ENCODE data around the gene ZYX. TPM values are rescaled to one million over a fixed set of nuclear protein-coding genes. Genes with fewer than 3 reads are reported as not detected.

ZYX gene
- total RNA-seq, 1 experiment from 2014 or later: 179 TPM

GRCh38 chr7:143363016-143363937 is 17.9 kb upstream of the ZYX start:
- ATAC-seq: 0 out of 2 replicates have a peak, but pooled peaks have one; percentile 1
- no peak for DNase-seq (ENCODE audit: low spot score)
- ChIA-PET POLR2A (interaction anchor here (0.6 kb wide), 1 partner anchor 17 kb away, joined by 3 read pairs; no protein-coding TSS in a partner anchor), CTCF (interaction anchor here (1.0 to 1.9 kb wide), 4 partner anchors 17 to 42 kb away, joined by 3 to 7 read pairs (median 6); no protein-coding TSS in a partner anchor)
- peaks cover 25% of the 10 kb centered on the region for H3K4me1 Mint-ChIP-seq
- H3K27me3 Mint-ChIP-seq (ENCODE audit: low read depth): peaks cover 34% of the 10 kb centered on the region
- no peaks in the 10 kb centered on the region for H3K9me3 Mint-ChIP-seq
- peaks cover 9% of the 10 kb centered on the region for H3K36me3 Mint-ChIP-seq
- H3K4me3 Mint-ChIP-seq: peak overlapping the region; percentile 73
- H3K27ac Mint-ChIP-seq: no peak overlapping the region
- 0 out of 2 replicates have a peak, but pooled peaks have one; percentile 3 for TF ChIP-seq NFYB (CRISPR knock-in tag; conservative IDR thresholded peaks at IDR 0.05; ENCODE audit: low read depth)
- no peak for TF ChIP-seq ZNF263 (CRISPR knock-in tag; IDR thresholded peaks at IDR 0.05; ENCODE audit: low read depth)

GRCh38 chr7:143367972-143368371 is 13.2 kb upstream of the ZYX start:
- TF ChIP-seq RORB (CRISPR knock-in tag; IDR thresholded peaks at IDR 0.05) (no peak), ZNF423 (CRISPR knock-in tag; IDR thresholded peaks at IDR 0.05) (0 out of 2 replicates have a peak, but pooled peaks have one; percentile 22)
- CTCF ChIA-PET: interaction anchor here (1.1 to 4.8 kb wide), 4 partner anchors 12 to 64 kb away, joined by 3 to 68 read pairs (median 8); no protein-coding TSS in a partner anchor
- no peaks in the 10 kb centered on the region for H3K36me3 Mint-ChIP-seq
- no peak for DNase-seq (ENCODE audit: low spot score)
- ATAC-seq: no peak
- POLR2A ChIA-PET: interaction anchor here (0.9 to 2.6 kb wide), 2 partner anchors 13 to 20 kb away, joined by 4 to 16 read pairs; partner anchors contain the start of gene ZYX
- no peak overlapping the region for H3K4me3 Mint-ChIP-seq
- H3K27ac Mint-ChIP-seq: no peak overlapping the region
- no peaks in the 10 kb centered on the region for H3K9me3 Mint-ChIP-seq
- H3K4me1 Mint-ChIP-seq: peaks cover 50% of the 10 kb centered on the region
- peaks cover 26% of the 10 kb centered on the region for H3K27me3 Mint-ChIP-seq (ENCODE audit: low read depth)

- Mint-ChIP-seq H3K4me1 (peaks cover 49% of the 10 kb centered on the region), H3K36me3 (no peaks in the 10 kb centered on the region), H3K27ac (peak overlapping the region; percentile 18; the same call in 1 of the 2 replicates), H3K4me3 (no peak overlapping the region), H3K9me3 (no peaks in the 10 kb centered on the region), H3K27me3 (ENCODE audit: low read depth) (peaks cover 22% of the 10 kb centered on the region)
- POLR2A ChIA-PET: interaction anchor here (0.9 to 2.6 kb wide), 3 partner anchors 12 to 23 kb away, joined by 4 to 16 read pairs (median 4); partner anchors contain the start of gene ZYX
- ATAC-seq (peak; percentile 47), DNase-seq (ENCODE audit: low spot score) (no peak)
- CTCF ChIA-PET: interaction anchor here (1.1 to 4.8 kb wide), 6 partner anchors 12 to 63 kb away, joined by 3 to 68 read pairs (median 4); no protein-coding TSS in a partner anchor
- no peak for TF ChIP-seq ZNF425 (CRISPR knock-in tag; conservative IDR thresholded peaks at IDR 0.05)
- no peak for TF ChIP-seq MYBL2 (CRISPR knock-in tag; IDR thresholded peaks at IDR 0.05)
- no peak for TF ChIP-seq E2F5 (CRISPR knock-in tag; IDR thresholded peaks at IDR 0.05)
- no peak for TF ChIP-seq CTCF (IDR thresholded peaks at IDR 0.05)
- TF ChIP-seq TEAD1 (CRISPR knock-in tag; IDR thresholded peaks at IDR 0.05): no peak
- no peak for TF ChIP-seq SMAD3 (CRISPR knock-in tag; IDR thresholded peaks at IDR 0.05; ENCODE audit: borderline replicate concordance)
- no peak for TF ChIP-seq TEAD4 (CRISPR knock-in tag; IDR thresholded peaks at IDR 0.05)
- no peak for TF ChIP-seq HMGA2 (CRISPR knock-in tag; IDR thresholded peaks at IDR 0.05)
- TF ChIP-seq ZNF219 (CRISPR knock-in tag; IDR thresholded peaks at IDR 0.05; ENCODE audit: borderline replicate concordance): no peak
- no peak for TF ChIP-seq ZNF138 (CRISPR knock-in tag; conservative IDR thresholded peaks at IDR 0.05)
- TF ChIP-seq ATF1 (CRISPR knock-in tag; IDR thresholded peaks at IDR 0.05): no peak
- no peak for TF ChIP-seq EMX1 (CRISPR knock-in tag; IDR thresholded peaks at IDR 0.05)
- no peak for TF ChIP-seq MXD4 (CRISPR knock-in tag; IDR thresholded peaks at IDR 0.05; ENCODE audit: borderline replicate concordance)
- no peak for TF ChIP-seq ERG (CRISPR knock-in tag; IDR thresholded peaks at IDR 0.05)
- no peak for TF ChIP-seq CBFB (CRISPR knock-in tag; IDR thresholded peaks at IDR 0.05; ENCODE audit: low read depth)
- TF ChIP-seq GRHL2 (CRISPR knock-in tag; IDR thresholded peaks at IDR 0.05; ENCODE audit: insufficient replicate concordance, severe bottlenecking): no peak
- TF ChIP-seq ZNF671 (CRISPR knock-in tag; IDR thresholded peaks at IDR 0.05): no peak
- TF ChIP-seq MLX (CRISPR knock-in tag; IDR thresholded peaks at IDR 0.05): no peak
Observed at GRCh38 chr7:143368387-143368786, 12.8 kb upstream of the ZYX start.

Data from WTC11 (cell line).